Measurements from ENCODE around the gene ESYT3.
"Not testable (repeated sequence)": the region's sequence is repeated elsewhere in the genome, so short reads cannot be mapped to it uniquely, and the experiment has no call there.

Gene ESYT3

GRCh38 chr3:138495638-138496037 lies 61.2 kb downstream of the ESYT3 start:
- DNase-seq: not testable (repeated sequence)

GRCh38 chr3:138496436-138496835 lies 62.0 kb downstream of the ESYT3 start:
- DNase-seq: no peak

GRCh38 chr3:138497021-138497420 lies 62.6 kb downstream of the ESYT3 start:
- DNase-seq: no peak

GRCh38 chr3:138497851-138498250 lies 63.4 kb downstream of the ESYT3 start:
- DNase-seq: no peak

- DNase-seq: no peak
Observed at GRCh38 chr3:138498991-138499390, 64.6 kb downstream of the ESYT3 start.

GRCh38 chr3:138507524-138507923 lies 73.1 kb downstream of the ESYT3 start:
- no peak for DNase-seq

- DNase-seq: no peak
Observed at GRCh38 chr3:138509586-138509985, 75.2 kb downstream of the ESYT3 start.

GRCh38 chr3:138511945-138512344 lies 77.5 kb downstream of the ESYT3 start:
- no peak for DNase-seq

- DNase-seq: no peak
Observed at GRCh38 chr3:138513090-138513843, 78.9 kb downstream of the ESYT3 start.

GRCh38 chr3:138521445-138521844 lies 87.0 kb downstream of the ESYT3 start:
- not testable (repeated sequence) for DNase-seq

All from activated gamma-delta T cell treated with Interleukin-2 at 50 U/mL for 16 hours (primary cell).